Cardiac fibroblast (primary cell): ENCODE data around the gene CALHM4.

Experiments
- DNase-seq, 2 donors: peaks; one replicate each; pipeline versions ENCODE4 v3.0.0 to v3.0.0-alpha.2; 2010; ENCODE audit warnings: low read depth in 2 of 2
- H3K4me3 ChIP-seq, 2 donors: replicated peaks in 1 of 2; 1 replicate in 1 of 2; 2 replicates in 1 of 2; pipeline ENCODE4 v1.5.1; 2011; ENCODE audit warnings: low read depth in 2 of 2, low read length in 2 of 2, mild to moderate bottlenecking in 2 of 2, moderate library complexity in 1 of 2
- CTCF ChIP-seq: IDR thresholded peaks from one replicate; pipeline ENCODE4 v1.5.1; 2011; ENCODE audit warnings: low read depth, mild to moderate bottlenecking, low read length, inconsistent platforms

The CALHM4 gene

DNA sequence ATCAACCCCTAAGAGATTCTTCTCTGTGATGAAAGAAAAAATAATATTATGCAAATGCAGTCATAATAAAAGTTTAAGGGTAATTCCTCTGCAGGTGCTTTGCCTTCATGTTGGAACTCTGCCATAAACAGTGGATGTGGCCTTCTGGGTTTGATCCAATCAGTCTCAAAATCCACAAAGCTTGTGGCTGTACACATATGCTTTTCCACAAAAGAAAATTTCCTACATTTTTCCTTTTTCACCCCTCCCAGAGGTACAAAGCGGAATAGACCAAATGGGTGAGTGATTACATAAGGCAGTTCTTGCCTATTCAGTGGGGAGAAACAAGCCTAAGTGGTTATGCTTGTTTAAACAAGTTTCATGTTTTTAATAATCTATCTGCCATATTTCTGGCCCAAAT, 25.4 kb upstream of the CALHM4 start:
- DNase-seq: no peak

GRCh38 chr6:116528780-116529179, 24.8 kb upstream of the CALHM4 start:
- TF ChIP-seq CTCF: no peak
- DNase-seq: peak; percentile 31 to 60
- H3K4me3 ChIP-seq: no peak overlapping the region

More for the DNA sequence above, 25.4 kb upstream of the CALHM4 start:
- H3K4me3 ChIP-seq: no peak overlapping the region
- no peak for TF ChIP-seq CTCF

GRCh38 chr6:116529466-116530290, 23.9 kb upstream of the CALHM4 start:
- H3K4me3 ChIP-seq: no peak overlapping the region
- no peak for TF ChIP-seq CTCF
- DNase-seq: no peak

- H3K4me3 ChIP-seq: no peak overlapping the region
- no peak for DNase-seq
- TF ChIP-seq CTCF: no peak
Measured at GRCh38 chr6:116530436-116530835, 23.1 kb upstream of the CALHM4 start.

GRCh38 chr6:116531675-116532570, 21.6 kb upstream of the CALHM4 start:
- no peak overlapping the region for H3K4me3 ChIP-seq
- DNase-seq: peak; percentile 87 to 88
- peak; percentile 75 for TF ChIP-seq CTCF

DNA sequence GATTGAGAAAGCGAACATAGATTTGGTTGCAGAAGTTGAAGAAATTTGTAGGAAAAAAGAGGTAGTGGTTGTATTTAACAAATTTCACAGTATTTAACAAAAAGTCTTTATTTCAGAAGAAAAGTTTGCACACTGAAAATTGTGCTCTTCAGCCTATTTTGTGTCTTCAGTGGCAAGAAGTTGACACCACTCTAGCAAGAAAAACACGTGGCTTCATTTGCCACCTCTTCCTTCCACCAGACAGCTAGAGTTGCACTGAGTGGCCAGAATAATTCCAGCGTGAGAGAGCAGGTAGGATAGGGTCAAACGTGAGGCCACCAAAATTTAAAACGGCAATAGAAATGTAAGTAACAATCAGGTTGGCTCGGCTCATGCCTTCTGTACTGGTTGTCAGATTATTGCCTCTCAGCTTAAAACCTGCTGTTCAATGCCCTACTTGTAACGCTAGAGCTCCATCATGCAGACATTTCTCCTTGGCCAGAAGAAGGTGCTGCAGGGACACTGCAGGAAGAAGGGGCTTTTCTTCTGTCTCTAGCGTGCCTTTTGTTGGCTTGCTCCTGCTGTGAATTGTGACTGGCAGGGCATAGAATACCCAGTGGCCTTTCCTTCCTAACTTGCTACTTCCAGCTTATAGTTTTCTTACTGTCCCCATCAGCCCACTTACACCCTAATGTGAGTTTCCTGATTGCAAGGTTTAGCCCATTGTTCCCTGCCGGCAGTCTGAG, 20.2 kb upstream of the CALHM4 start:
- TF ChIP-seq CTCF: peak; percentile 4
- no peak overlapping the region for H3K4me3 ChIP-seq
- peak in 1 of 2 donors; percentile 11 for DNase-seq
